ENCODE data around the gene CLRN2. TPM values are rescaled to one million over a fixed set of nuclear protein-coding genes. Genes with fewer than 3 reads are reported as not detected.

The CLRN2 gene
- total RNA-seq, 1 experiment from 2014 or later: not detected

- TF ChIP-seq ATF6 (CRISPR knock-in tag; IDR thresholded peaks at IDR 0.05) (no peak), GTF2I (CRISPR knock-in tag; conservative IDR thresholded peaks at IDR 0.05) (no peak)
Observed at GRCh38 chr4:17511051-17511450, 3.9 kb upstream of the CLRN2 start (continued).

- Mint-ChIP-seq H3K27ac (peak overlapping the region; percentile 90; the same call in 1 of the 2 replicates), H3K36me3 (peaks cover 11% of the 10 kb centered on the region), H3K9me3 (no peaks in the 10 kb centered on the region), H3K27me3 (ENCODE audit: low read depth) (peaks cover 3% of the 10 kb centered on the region; the same call in 1 of the 2 replicates), H3K4me3 (peak overlapping the region; percentile 98), H3K4me1 (peaks cover 36% of the 10 kb centered on the region)
- peak; percentile 38 for ATAC-seq
- CTCF ChIA-PET: interaction anchor here (1.4 to 2.5 kb wide), 4 partner anchors 39 to 137 kb away, joined by 3 to 6 read pairs (median 4); partner anchors contain the start of gene LAP3
- POLR2A ChIA-PET: interaction anchor here (0.9 kb wide), 1 partner anchor 37 kb away, joined by 3 read pairs; no protein-coding TSS in a partner anchor
- TF ChIP-seq ATF3 (CRISPR knock-in tag; conservative IDR thresholded peaks at IDR 0.05) (no peak), TCF7 (CRISPR knock-in tag; IDR thresholded peaks at IDR 0.05; ENCODE audit: low read depth) (no peak), USF2 (CRISPR knock-in tag; IDR thresholded peaks at IDR 0.05) (0 out of 2 replicates have a peak, but pooled peaks have one; percentile 5), ZNF512 (CRISPR knock-in tag; IDR thresholded peaks at IDR 0.05; ENCODE audit: borderline replicate concordance) (0 out of 2 replicates have a peak, but pooled peaks have one; percentile 33)
- DNase-seq (ENCODE audit: low spot score): peak; percentile 50
Observed at GRCh38 chr4:17511509-17511949, 3.4 kb upstream of the CLRN2 start.

GRCh38 chr4:17511950-17512795 lies 2.8 kb upstream of the CLRN2 start, which contains the start of gene QDPR:
Gene QDPR, minus strand, starts transcription at chr4:17512090. Its CDS starts 36 bp downstream, at chr4:17512054.
- peaks cover 8% of the 10 kb centered on the region; the same call in 1 of the 2 replicates for H3K36me3 Mint-ChIP-seq
- H3K9me3 Mint-ChIP-seq: no peaks in the 10 kb centered on the region
- H3K27me3 Mint-ChIP-seq (ENCODE audit: low read depth): peaks cover 3% of the 10 kb centered on the region; the same call in 1 of the 2 replicates
- ATAC-seq (peak; percentile 95), DNase-seq (ENCODE audit: low spot score) (peak; percentile 89)
- CTCF ChIA-PET: interaction anchor here (0.7 to 2.5 kb wide), 6 partner anchors 35 to 136 kb away, joined by 3 to 6 read pairs (median 4); partner anchors contain the start of genes LAP3 and MED28
- H3K4me3 Mint-ChIP-seq: peak within 1 kb of the TSS; percentile 98
- POLR2A ChIA-PET: interaction anchor here (0.8 kb wide), 1 partner anchor 32 kb away, joined by 3 read pairs; no protein-coding TSS in a partner anchor
- peaks cover 43% of the 10 kb centered on the region for H3K4me1 Mint-ChIP-seq
- H3K27ac Mint-ChIP-seq: peak within 1 kb of the TSS; percentile 90; the same call in 1 of the 2 replicates
- TF ChIP-seq USF2 (CRISPR knock-in tag; IDR thresholded peaks at IDR 0.05) (0 out of 2 replicates have a peak, but pooled peaks have one; percentile 11), E2F5 (CRISPR knock-in tag; IDR thresholded peaks at IDR 0.05) (0 out of 2 replicates have a peak, but pooled peaks have one; percentile 41), E2F4 (CRISPR knock-in tag; IDR thresholded peaks at IDR 0.05; ENCODE audit: borderline replicate concordance, low read depth) (no peak), TP53 (CRISPR knock-in tag; IDR thresholded peaks at IDR 0.05) (0 out of 2 replicates have a peak, but pooled peaks have one; percentile 66), NFE2L1 (CRISPR knock-in tag; IDR thresholded peaks at IDR 0.05) (no peak), CBFB (CRISPR knock-in tag; IDR thresholded peaks at IDR 0.05; ENCODE audit: low read depth) (0 out of 2 replicates have a peak, but pooled peaks have one; percentile 75), CREM (CRISPR knock-in tag; IDR thresholded peaks at IDR 0.05) (peak; percentile 77; the same call in 1 of the 2 replicates), ZNF512 (CRISPR knock-in tag; IDR thresholded peaks at IDR 0.05; ENCODE audit: borderline replicate concordance) (no peak), FOXK1 (CRISPR knock-in tag; IDR thresholded peaks at IDR 0.05) (peak; percentile 52), SP1 (CRISPR knock-in tag; conservative IDR thresholded peaks at IDR 0.05) (peak; percentile 85), FOXP4 (CRISPR knock-in tag; IDR thresholded peaks at IDR 0.05) (0 out of 2 replicates have a peak, but pooled peaks have one; percentile 30), ETV6 (CRISPR knock-in tag; IDR thresholded peaks at IDR 0.05) (peak; percentile 25), TCF7 (CRISPR knock-in tag; IDR thresholded peaks at IDR 0.05; ENCODE audit: low read depth) (0 out of 2 replicates have a peak, but pooled peaks have one; percentile 42)
